Measurements from ENCODE around the gene FOXQ1.

Gene FOXQ1

GRCh38 chr6:1311400-1312202 lies at the start of gene FOXQ1:
Gene FOXQ1 (plus strand): TSS chr6:1312098. CDS start chr6:1312705, 607 bp downstream.
- no peak for DNase-seq

DNA sequence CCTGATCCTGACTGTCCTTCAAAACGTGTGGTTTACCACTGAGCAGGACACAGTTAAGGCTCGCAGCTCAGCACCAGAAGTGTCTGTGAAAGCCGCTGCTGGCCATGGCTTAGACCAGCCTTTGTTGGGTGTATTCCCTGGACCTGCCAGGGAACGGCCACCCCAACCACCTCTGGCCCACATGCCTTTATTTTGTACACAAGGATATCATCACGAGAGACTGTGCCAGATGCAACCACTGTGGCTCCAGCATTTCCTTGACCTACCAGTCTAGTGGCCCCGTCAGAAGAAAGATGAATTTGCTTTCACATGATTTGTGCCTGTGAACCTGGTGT lies 49.2 kb upstream of the FOXQ1 start:
- no peak for DNase-seq

DNA sequence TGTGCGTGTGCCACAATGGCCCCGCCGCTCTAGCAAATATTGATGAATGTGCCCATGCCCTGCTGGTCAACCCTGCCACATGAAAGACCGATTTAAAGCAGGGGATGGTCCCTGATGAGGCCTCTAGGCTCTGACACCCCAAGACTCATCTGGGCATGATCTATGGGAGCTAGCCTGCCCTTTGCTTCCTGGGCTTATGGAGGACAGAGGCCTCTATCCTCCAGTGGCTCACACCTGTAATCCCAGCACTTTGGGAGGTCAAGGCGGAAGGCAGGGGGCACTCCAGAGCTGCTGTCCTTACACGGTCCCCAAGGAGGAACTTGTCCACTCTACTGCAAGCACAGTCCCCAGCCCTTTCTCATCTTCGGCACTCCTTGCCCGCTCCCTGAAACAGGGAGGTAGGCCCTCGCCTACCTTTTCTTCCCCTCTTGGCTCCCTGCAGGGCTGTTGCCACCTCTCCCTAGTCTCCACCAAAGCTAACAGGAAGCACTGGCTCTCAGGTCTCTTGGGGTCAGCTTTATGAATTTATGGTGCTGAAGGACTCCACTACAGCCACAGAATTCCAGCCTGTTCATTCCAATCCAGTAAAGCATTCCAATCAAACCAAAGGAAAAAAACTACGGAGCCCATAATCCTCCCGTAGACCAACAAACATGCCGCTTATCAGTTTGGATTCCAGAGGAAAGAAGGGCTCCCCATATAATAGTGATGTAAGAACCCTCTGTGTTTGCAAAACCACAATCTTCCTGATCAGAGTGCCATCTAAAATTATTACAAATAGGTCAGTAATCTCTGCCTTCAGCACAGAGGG lies 48.7 kb upstream of the FOXQ1 start:
- DNase-seq, result no peak

- DNase-seq, result no peak
Measured at GRCh38 chr6:1263850-1264377, 48.0 kb upstream of the FOXQ1 start.

GRCh38 chr6:1264619-1265445 lies 47.1 kb upstream of the FOXQ1 start:
- no peak for DNase-seq

DNA sequence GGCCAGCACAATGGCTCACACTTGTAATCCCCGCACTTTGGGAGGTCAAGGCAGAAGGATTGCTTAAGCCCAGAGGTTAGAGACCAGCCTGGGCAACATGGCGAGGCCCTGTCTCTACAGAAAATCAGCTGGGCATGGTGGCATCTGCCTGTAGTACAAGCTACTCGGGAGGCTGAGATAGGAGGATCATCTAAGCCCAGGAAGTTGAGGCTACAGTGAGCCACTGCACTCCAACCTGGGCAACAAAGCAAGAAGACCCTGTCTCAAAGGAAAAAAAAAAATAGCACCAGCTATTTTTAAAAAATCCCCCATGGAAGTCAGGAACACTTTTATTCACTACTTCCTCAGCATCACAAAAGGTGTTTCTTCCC lies 45.2 kb upstream of the FOXQ1 start:
- DNase-seq, result no peak

GRCh38 chr6:1267057-1267732 lies 44.7 kb upstream of the FOXQ1 start:
- no peak for DNase-seq

- DNase-seq, result no peak
Measured at GRCh38 chr6:1267790-1268762, 43.8 kb upstream of the FOXQ1 start.

- DNase-seq, result no peak
Measured at GRCh38 chr6:1271071-1271763, 40.7 kb upstream of the FOXQ1 start.

GRCh38 chr6:1278061-1278720 lies 33.7 kb upstream of the FOXQ1 start:
- no peak for DNase-seq

GRCh38 chr6:1279065-1279464 lies 32.8 kb upstream of the FOXQ1 start:
- DNase-seq, result no peak

DNA sequence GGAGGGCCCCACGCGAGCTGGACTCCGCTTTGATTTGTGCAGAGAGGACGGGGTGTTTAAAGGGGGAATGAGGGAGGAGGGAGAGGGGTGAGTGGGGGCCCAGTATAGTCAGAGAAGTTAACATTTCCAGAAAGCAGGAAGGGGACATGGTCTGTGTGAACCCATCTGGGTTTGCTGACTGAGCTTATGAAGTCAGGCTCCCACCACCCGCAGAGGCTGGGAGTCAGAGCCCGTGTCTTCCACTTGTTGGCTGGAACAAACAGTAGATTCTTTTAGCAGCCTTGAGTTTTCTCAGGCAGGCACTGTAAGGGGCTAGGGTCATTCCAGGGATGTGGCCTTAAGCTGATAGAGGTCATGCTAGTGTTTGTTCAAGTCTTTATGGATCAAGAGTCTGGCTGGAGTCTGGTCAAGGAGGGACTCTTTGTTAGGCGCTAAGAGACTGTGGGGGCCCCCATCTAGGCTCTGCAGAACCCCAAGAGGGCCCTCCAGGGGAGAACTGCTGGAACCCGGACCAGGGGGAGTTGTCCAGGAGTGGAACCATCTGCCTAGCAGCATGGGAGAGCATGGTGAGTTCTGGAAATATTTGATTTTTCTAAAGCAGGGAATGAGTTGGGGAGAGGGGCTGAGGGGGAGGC lies 31.1 kb upstream of the FOXQ1 start:
- no peak for DNase-seq

DNA sequence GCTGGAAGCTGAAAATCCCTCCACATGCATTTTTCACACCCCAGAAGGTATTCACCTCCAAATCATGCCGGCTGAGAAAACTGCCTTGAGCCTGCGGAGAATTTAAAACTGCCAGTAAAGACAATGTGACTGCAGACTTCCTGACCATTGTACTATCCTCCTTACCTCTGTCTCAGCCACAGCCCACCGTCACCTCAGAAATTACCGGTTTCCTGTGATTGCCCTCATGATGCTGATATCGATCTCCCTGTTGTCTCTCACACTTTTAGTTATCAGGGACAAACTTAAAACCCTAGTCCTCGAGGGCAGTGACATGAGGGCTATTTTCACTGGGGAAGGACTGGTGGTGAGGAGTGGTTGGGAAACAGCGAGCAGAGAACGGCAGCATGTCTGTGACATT lies 30.2 kb upstream of the FOXQ1 start:
- no peak for DNase-seq

GRCh38 chr6:1283501-1283900 lies 28.4 kb upstream of the FOXQ1 start:
- no peak for DNase-seq

GRCh38 chr6:1285556-1285955 lies 26.3 kb upstream of the FOXQ1 start:
- no peak for DNase-seq

DNA sequence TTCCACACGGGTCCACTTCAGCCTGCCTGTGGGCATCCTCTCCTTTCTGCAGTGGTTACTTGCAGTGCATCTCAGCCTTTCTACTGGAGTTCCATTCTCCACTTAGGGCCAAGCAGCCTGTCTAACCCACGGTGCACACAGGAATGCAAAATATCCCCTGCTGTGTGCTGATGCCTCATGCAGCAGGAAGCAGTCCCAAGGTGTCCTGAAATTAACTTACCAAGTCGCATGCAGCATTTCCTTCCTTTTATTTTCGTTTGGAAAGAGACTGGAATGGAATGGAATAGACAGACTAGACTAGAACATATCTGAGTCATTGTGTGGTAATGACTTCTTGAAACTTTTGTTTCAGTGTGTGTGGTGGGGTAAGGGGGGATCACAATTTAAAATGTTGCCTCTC lies 25.9 kb upstream of the FOXQ1 start:
- DNase-seq, result no peak

DNA sequence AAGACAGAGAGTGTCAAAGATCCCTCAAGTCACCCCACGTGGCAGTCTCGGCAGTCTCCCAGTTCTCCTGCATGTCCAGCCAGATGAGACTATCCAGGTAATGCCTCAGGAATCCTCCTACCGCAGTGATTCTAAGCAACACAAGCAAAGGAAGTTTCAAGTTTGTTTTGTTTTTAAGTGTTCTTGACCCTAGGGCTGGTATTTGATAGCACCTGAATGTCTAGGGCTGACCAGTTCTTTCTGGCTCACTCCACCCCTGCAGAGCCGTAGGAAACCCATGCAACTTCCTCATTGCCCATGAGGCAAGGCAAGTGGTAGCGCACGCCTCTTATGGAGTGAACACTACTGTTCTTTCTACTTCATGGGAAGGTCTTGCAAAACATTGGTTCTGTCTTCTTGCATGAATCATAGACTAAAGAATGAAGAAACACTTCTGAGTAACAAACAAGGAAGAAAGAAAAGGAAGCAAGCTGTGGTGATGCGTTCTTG lies 24.8 kb upstream of the FOXQ1 start:
- no peak for DNase-seq

DNA sequence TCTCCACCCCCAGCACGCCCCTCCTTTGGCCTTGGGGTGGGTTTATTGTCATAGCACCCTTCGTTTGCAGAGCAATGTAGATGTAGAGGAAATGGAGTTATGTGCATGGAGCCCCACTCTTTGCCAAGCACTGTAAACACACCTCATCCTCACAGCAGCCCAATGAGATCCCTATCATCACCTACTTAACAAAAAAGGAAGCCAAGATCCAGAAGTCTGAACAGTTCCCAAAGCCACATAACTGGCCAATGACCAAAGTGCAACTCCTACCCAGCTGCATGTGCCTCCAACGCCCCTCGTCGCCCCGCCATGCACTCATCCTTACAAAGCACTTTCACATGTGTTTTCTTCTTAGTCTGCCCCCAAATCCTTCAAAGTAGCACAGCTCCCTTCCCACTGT lies 21.8 kb upstream of the FOXQ1 start:
- DNase-seq, result no peak

DNA sequence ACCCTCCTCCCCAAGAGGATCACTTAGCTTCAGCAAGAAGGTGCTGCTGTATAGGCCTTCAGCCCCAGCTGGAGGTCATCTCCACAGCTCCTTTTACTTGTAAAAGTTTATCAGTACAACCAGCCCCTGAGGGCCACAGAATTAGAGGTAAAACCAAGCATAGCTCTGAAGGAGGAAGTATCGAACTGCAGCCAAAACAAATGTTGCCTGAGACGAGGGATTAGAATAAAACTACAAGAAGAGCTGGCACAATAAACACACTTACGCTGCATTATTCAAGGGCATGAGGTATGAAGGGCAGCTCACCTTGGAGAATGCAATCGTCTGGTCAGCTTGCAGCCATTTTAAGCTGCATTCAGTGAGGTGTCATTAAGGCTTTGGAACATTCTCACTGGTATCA lies 21.1 kb upstream of the FOXQ1 start:
- no peak for DNase-seq

GRCh38 chr6:1291381-1291780 lies 20.5 kb upstream of the FOXQ1 start:
- DNase-seq, result no peak
